HG02884 (cell line): Measurements from ENCODE around the gene DAPK1.

ENCODE experiments used
- ATAC-seq: cut with Tn5 transposase; IDR thresholded peaks from one replicate; pipeline ENCODE4 v1.9.1; 2021; ENCODE audit warnings: mild to moderate bottlenecking, moderate library complexity; ENCODE audit not compliant: unreplicated experiment

The DAPK1 gene

GRCh38 chr9:87497604-87498045 lies at the start of gene DAPK1:
Gene DAPK1, plus strand, starts transcription at chr9:87497867. Its CDS starts 1,211 bp downstream, at chr9:87499078.
- peak; percentile 40 for ATAC-seq

- ATAC-seq = no peak
These were observed 46.5 kb upstream of the DAPK1 start for GRCh38 chr9:87451149-87451548.

- no peak for ATAC-seq
These were observed 42.3 kb upstream of the DAPK1 start for GRCh38 chr9:87455407-87455806.

GRCh38 chr9:87461256-87461655 lies 36.4 kb upstream of the DAPK1 start:
- no peak for ATAC-seq

GRCh38 chr9:87464110-87464991 lies 33.3 kb upstream of the DAPK1 start:
- peak; percentile 64 for ATAC-seq

GRCh38 chr9:87464992-87465378 lies 32.7 kb upstream of the DAPK1 start:
- no peak for ATAC-seq

GRCh38 chr9:87465816-87466215 lies 31.9 kb upstream of the DAPK1 start:
- no peak for ATAC-seq

- ATAC-seq = no peak
These were observed 30.5 kb upstream of the DAPK1 start for GRCh38 chr9:87467187-87467586.

GRCh38 chr9:87469793-87470465 lies 27.7 kb upstream of the DAPK1 start:
- ATAC-seq = no peak

- no peak for ATAC-seq
These were observed 25.9 kb upstream of the DAPK1 start for GRCh38 chr9:87471746-87472145.

- no peak for ATAC-seq
These were observed 22.2 kb upstream of the DAPK1 start for GRCh38 chr9:87475463-87475862.

- ATAC-seq = no peak
These were observed 19.3 kb upstream of the DAPK1 start for GRCh38 chr9:87478226-87478992.

GRCh38 chr9:87479801-87480201 lies 17.9 kb upstream of the DAPK1 start:
- peak; percentile 88 for ATAC-seq

- no peak for ATAC-seq
These were observed 15.5 kb upstream of the DAPK1 start for GRCh38 chr9:87481890-87482855.

GRCh38 chr9:87490225-87490624 lies 7.4 kb upstream of the DAPK1 start:
- ATAC-seq = no peak

GRCh38 chr9:87490907-87491306 lies 6.8 kb upstream of the DAPK1 start:
- ATAC-seq = no peak

GRCh38 chr9:87491523-87491922 lies 6.1 kb upstream of the DAPK1 start:
- ATAC-seq = no peak

- ATAC-seq = no peak
These were observed 5.0 kb upstream of the DAPK1 start for GRCh38 chr9:87492642-87493041.

GRCh38 chr9:87494970-87495471 lies 2.6 kb upstream of the DAPK1 start:
- no peak for ATAC-seq

GRCh38 chr9:87497080-87497603 lies 525 bp upstream of the DAPK1 start:
- ATAC-seq = no peak
